Esophagus (tissue), 2 donors: Measurements from ENCODE around the gene RNF207. TPM values are rescaled to one million over a fixed set of nuclear protein-coding genes. Genes with fewer than 3 reads are reported as not detected.

ENCODE experiments used
- H3K27ac ChIP-seq, 2 donors: one replicate each; pipeline ENCODE4 v1.5.1; 2013; ENCODE audit warnings: low read depth in 2 of 2, mild to moderate bottlenecking in 2 of 2, inconsistent platforms in 1 of 2, low read length in 1 of 2, moderate library complexity in 1 of 2
- H3K27me3 ChIP-seq, 2 donors: one replicate each; pipeline ENCODE4 v1.6.1; 2013; ENCODE audit warnings: low read length in 2 of 2, control low read depth in 1 of 2, mild to moderate bottlenecking in 1 of 2; ENCODE audit not compliant: insufficient read depth in 2 of 2, control insufficient read depth in 1 of 2
- H3K36me3 ChIP-seq, 2 donors: one replicate each; pipeline ENCODE4 v1.6.1; 2013; ENCODE audit warnings: low read length in 1 of 2; ENCODE audit not compliant: control insufficient read depth in 2 of 2, insufficient read depth in 2 of 2
- H3K4me1 ChIP-seq, 2 donors: one replicate each; pipeline ENCODE4 v1.6.1; 2013; ENCODE audit warnings: low read length in 1 of 2; ENCODE audit not compliant: control insufficient read depth in 2 of 2, insufficient read depth in 2 of 2
- H3K4me3 ChIP-seq, 2 donors: one replicate each; pipeline ENCODE4 v1.5.1; 2013; ENCODE audit warnings: low read length in 2 of 2, mild to moderate bottlenecking in 2 of 2, low read depth in 1 of 2, moderate library complexity in 1 of 2
- H3K9me3 ChIP-seq, 2 donors: one replicate each; pipeline ENCODE4 v1.6.1; 2013; ENCODE audit warnings: mild to moderate bottlenecking in 2 of 2, low read depth in 1 of 2, low read length in 1 of 2, moderate library complexity in 1 of 2; ENCODE audit not compliant: control insufficient read depth in 2 of 2, insufficient read depth in 1 of 2
- WGBS, 2 donors: extraction: QIAGEN DNeasy Blood & Tissue Kit; methylation state at CpG; one replicate each; pipeline ENCODE4 v1.1.7; 2013; 5-methylcytosine and 5-hydroxymethylcytosine counted together
- polyA plus RNA-seq, 2 donors: library from polyadenylated mRNA; stranded (reverse); fragments of 200-250 nt; gene quantifications; one replicate each; pipeline ENCODE4 v1.2.3, GENCODE V29; 2013
- donor health status: healthy with polysubstance abuse.
- donor health status: Bipolar disorder and iron deficiency.

Gene RNF207
- polyA plus RNA-seq, 2 donors = 17.0 to 68.0 TPM

DNA sequence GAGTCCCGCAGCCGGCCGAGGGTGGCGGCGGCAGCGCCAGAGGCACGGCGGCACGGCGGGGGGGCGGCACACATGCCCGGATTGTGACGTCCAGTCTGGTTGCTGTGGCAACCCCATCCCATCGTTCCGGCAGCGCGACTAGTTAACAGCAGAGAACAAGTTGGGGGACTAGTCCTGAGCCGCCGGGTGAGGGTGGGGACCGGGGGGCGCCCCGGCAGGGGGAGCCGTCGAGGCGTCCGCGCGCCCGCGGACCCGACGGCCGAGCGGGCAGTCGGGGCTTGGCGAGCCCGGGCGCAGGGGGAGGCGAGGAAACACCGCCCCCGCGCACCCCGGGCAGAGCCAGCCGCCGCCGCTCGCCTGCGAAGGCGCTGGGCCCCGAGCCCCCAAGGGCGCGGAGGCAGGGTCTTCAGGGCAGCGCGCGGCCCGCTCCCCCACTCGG lies 25.6 kb upstream of the RNF207 start, which contains the start of gene CHD5:
TSS of gene CHD5 (minus strand) at position 54 of the 439 bp plus-strand sequence. CDS start 298 bp downstream, outside the sequence.
- H3K4me1 ChIP-seq = peaks cover 8 to 16% of the 10 kb centered on the region in 2 donors
- 2 to 4% methylated on average over 27 to 57 of the region's 57 CpGs for WGBS, 2 donors
- no peaks in the 10 kb centered on the region for H3K9me3 ChIP-seq
- H3K27me3 ChIP-seq = peaks cover 5 to 24% of the 10 kb centered on the region in 2 donors
- no peaks in the 10 kb centered on the region for H3K36me3 ChIP-seq
- H3K27ac ChIP-seq = no peak within 1 kb of the TSS
- peak within 1 kb of the TSS in 1 of 2 donors; percentile 36 for H3K4me3 ChIP-seq

DNA sequence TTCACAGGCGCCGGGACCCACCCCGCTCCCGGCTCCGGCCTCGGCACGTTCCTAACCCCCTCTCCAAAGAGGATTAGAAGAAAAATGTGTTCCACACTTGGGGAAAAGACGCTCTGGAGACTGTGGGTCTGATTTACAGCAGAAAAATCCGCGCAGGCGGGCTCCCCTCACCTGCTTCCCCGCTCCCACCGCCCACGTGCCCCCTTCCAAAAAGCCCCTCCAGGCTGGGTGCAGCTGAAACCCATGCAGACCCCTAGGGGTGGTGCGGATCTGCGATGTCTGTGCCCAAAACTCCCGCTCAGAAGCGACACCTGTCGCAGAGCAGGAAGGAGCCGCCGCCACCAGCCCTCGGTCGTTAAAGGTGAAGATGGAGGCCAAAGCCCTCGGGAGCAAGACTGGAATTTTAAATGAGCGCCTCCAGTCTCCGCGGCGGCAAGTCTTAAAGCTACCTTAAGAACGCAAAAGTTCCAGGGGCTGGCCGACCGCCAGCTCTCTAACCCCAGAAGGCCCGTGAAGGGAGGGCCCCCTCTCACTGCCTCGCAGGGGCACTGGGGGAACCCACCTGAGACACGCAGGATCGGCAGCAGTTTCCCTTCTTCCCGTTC lies 25.1 kb upstream of the RNF207 start:
- H3K27ac ChIP-seq = no peak overlapping the region
- H3K27me3 ChIP-seq = peaks cover 5 to 24% of the 10 kb centered on the region in 2 donors
- WGBS, 2 donors = 4 to 5% methylated on average over 36 of the region's 36 CpGs
- H3K9me3 ChIP-seq = no peaks in the 10 kb centered on the region
- peaks cover 0 to 3% of the 10 kb centered on the region in 2 donors for H3K36me3 ChIP-seq
- H3K4me1 ChIP-seq = peaks cover 8 to 16% of the 10 kb centered on the region in 2 donors
- peak overlapping the region in 1 of 2 donors; percentile 36 for H3K4me3 ChIP-seq

DNA sequence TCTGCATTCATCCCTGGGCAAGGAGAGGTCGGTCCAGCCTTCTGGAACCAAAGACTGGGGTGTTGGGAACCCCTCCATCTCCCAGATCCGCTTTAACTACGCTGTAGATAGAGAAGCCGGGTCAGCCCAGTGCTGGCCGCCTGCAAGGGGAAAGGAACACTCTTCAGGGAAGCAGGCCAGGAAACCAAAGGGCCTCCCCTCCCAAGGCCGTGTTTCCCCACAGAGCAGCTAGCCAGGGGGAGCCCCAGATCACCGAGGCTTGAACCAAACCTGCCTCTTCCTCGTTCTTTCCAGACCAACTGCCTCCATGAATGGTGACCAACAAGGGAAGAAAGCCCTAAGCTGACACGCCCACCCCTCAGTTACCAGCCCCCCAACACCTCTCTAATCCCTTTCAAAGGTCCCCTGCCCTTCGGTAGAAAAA lies 24.6 kb upstream of the RNF207 start:
- peaks cover 0 to 3% of the 10 kb centered on the region in 2 donors for H3K36me3 ChIP-seq
- WGBS, 2 donors = 12% methylated on average over 10 of the region's 10 CpGs
- no peaks in the 10 kb centered on the region for H3K9me3 ChIP-seq
- peaks cover 5 to 24% of the 10 kb centered on the region in 2 donors for H3K27me3 ChIP-seq
- peaks cover 8 to 16% of the 10 kb centered on the region in 2 donors for H3K4me1 ChIP-seq
- no peak overlapping the region for H3K27ac ChIP-seq
- no peak overlapping the region for H3K4me3 ChIP-seq

DNA sequence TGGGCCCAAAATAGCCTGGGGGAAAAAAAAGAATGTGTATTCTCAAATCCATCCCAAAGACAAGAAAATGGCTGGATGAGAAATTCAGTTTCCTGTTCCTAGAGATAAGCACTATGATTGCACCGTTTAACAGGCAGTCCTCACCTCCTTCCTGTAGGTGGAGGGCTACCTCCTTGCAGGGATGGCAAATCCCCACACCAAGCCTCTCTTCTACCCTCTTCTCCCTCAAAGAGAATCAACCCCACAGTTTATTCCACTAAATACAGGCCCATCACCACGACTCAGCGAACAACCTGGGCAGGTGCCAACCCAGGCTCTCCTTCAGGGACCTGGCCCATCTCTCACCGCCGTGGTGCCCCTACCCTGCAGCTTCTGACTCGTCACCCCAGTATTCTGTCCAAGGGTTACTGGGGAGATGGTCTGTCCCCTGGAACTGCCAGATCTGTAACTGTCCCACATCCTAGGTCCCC lies 22.4 kb upstream of the RNF207 start:
- Histone ChIP-seq H3K27me3 (peaks cover 0 to 18% of the 10 kb centered on the region in 2 donors), H3K4me1 (peaks cover 8 to 15% of the 10 kb centered on the region in 2 donors), H3K9me3 (no peaks in the 10 kb centered on the region), H3K27ac (no peak overlapping the region), H3K36me3 (peaks cover 3 to 4% of the 10 kb centered on the region in 2 donors), H3K4me3 (no peak overlapping the region)
- 44 to 53% methylated on average over 6 of the region's 6 CpGs for WGBS, 2 donors

DNA sequence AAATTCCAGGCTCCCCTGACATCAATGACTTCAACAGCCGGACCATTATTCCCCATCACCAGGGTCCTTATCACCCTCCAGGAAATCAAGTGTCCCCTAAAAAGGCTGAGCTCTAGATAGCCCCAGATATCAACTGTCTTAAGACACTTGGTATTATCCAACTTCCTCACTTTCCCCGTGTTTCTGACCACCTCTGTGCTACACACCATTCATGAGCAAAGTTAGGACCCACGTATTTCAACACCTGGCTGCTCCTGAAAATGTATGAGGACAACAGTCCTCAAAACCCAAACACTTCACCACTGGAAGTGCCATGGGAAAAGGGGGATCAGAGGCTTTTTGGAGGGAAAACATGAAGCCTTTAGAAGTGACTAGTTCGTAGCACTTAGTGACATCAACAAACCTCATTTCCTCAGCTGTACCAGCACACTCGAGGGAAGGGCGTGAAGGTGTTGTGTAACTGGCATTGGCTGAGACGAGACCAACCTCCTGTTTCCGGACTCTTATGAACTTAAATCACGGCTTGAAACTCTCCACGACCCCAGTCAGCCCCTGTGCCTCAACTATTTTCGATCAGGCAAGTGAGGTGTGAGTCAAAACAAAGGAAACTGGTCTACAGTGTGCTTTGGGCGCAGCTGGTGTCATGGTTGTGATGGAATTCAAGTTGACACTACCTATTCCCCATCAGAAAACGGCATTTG lies 21.7 kb upstream of the RNF207 start:
- WGBS, 2 donors = 75 to 81% methylated on average over 13 of the region's 13 CpGs
- no peak overlapping the region for H3K27ac ChIP-seq
- peaks cover 0 to 12% of the 10 kb centered on the region in 2 donors for H3K27me3 ChIP-seq
- peaks cover 3 to 8% of the 10 kb centered on the region in 2 donors for H3K36me3 ChIP-seq
- no peak overlapping the region for H3K4me3 ChIP-seq
- H3K9me3 ChIP-seq = no peaks in the 10 kb centered on the region
- H3K4me1 ChIP-seq = peaks cover 5 to 10% of the 10 kb centered on the region in 2 donors

DNA sequence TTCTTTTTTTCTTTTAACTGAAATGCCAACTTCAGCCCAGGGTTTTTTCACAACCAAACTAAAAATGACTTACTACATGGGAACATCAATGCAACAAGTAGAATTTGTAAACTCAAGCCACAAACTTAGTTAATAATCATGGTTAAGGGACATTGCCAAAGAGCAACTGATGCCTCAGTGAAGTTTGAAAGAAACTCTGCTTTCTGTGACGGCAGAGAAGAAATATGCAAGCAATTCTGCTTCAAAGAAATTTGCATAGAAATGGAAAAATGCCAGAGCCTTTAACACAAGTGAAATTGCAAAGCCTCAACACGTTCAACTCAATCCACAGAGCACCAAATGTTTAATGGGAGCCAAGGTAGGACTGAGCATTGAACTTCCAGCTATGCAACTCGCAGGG lies 20.8 kb upstream of the RNF207 start:
- Histone ChIP-seq H3K36me3 (peaks cover 3 to 8% of the 10 kb centered on the region in 2 donors), H3K4me3 (no peak overlapping the region), H3K9me3 (no peaks in the 10 kb centered on the region), H3K27me3 (peaks cover 0 to 6% of the 10 kb centered on the region in 2 donors), H3K27ac (no peak overlapping the region), H3K4me1 (peaks cover 1 to 4% of the 10 kb centered on the region in 2 donors)
- WGBS, 2 donors = 40 to 56% methylated on average over 3 of the region's 3 CpGs

DNA sequence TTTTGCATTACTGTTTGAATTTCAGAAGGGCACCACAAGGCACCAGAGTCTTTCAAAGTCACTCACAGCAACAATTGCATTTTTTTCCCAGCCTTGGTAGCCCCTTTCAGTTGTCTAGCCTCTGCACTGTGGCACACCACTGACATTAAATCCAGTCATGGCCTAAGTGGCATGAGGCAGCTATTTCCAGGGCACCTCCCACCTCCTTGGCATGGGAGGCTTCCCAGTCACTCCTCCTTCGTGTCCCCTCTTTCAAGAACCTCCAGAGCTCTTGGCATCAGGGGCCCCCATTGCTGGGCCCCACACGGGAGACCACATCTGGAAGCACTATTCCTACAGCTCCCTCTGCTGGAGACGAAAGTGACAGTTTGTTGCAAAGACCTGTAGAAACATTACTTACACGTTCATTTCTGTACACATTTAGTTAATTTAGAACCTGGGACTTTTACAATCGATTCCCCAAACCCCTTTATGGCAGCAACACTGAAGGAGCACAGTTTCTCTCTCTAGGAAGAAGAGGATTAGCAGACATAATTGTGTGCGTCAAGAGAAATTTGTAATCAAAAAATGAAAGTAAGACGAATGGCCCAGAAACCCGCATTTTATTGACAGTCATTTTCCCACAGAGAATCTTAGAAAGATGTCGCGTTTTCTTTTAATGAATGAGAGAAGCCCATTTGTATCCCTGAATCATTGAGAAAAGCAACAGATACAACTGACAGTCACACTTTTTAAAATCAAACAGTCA lies 20.1 kb upstream of the RNF207 start:
- H3K27ac ChIP-seq = no peak overlapping the region
- peaks cover 0 to 4% of the 10 kb centered on the region in 2 donors for H3K4me1 ChIP-seq
- H3K27me3 ChIP-seq = no peaks in the 10 kb centered on the region
- no peak overlapping the region for H3K4me3 ChIP-seq
- 65 to 67% methylated on average over 10 of the region's 10 CpGs for whole genome bisulfite sequencing, 2 donors
- H3K36me3 ChIP-seq = peaks cover 3 to 8% of the 10 kb centered on the region in 2 donors
- H3K9me3 ChIP-seq = no peaks in the 10 kb centered on the region

DNA sequence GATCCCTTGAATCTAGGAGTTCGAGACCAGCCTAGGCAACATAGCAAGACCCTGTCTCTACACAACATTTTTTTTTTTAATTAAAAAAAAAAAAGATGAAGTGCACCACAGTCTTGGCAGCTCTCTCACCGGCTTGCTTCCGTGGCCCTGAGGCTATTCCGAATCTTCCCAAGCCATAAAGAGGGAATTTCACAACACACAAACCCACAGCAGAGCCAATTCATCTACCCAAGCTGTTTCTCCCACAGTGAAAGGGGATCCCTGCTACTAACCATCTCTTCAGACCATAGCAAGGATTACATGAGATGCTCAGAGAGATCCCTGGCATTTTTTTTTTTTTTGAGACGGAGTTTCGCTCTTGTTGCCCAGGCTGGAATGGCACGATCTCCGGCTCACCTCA lies 17.5 kb upstream of the RNF207 start:
- Histone ChIP-seq H3K4me3 (no peak overlapping the region), H3K36me3 (peaks cover 8 to 12% of the 10 kb centered on the region in 2 donors), H3K27ac (no peak overlapping the region), H3K4me1 (no peaks in the 10 kb centered on the region), H3K27me3 (no peaks in the 10 kb centered on the region), H3K9me3 (no peaks in the 10 kb centered on the region)
- WGBS, 2 donors = 79 to 83% methylated on average over 8 of the region's 8 CpGs

DNA sequence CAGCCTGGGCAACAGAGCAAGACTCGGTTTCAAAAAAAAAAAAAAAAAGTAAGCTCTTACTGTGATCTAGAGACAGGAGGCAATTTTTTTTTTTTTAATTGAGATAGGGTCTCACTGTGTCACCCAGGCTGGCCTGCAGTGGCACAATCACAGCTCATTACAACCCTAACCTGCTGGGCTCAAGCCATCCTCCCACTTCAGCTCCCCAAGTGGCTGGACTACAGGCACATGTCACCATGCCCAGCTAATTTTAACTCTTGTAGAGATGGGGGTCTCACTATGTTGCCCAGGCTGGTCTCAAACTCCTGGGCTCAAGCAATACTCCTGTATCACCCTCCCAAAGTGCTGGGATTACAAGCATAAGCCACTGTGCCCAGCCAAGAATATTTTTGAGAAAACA lies 14.0 kb upstream of the RNF207 start:
- H3K4me1 ChIP-seq = no peaks in the 10 kb centered on the region
- 88 to 90% methylated on average over 1 of the region's 1 CpG for WGBS, 2 donors
- no peak overlapping the region for H3K27ac ChIP-seq
- no peaks in the 10 kb centered on the region for H3K9me3 ChIP-seq
- H3K27me3 ChIP-seq = no peaks in the 10 kb centered on the region
- peaks cover 5 to 20% of the 10 kb centered on the region in 2 donors for H3K36me3 ChIP-seq
- H3K4me3 ChIP-seq = no peak overlapping the region
